ENCODE results near the gene ATP5F1E.

Gene ATP5F1E

DNA sequence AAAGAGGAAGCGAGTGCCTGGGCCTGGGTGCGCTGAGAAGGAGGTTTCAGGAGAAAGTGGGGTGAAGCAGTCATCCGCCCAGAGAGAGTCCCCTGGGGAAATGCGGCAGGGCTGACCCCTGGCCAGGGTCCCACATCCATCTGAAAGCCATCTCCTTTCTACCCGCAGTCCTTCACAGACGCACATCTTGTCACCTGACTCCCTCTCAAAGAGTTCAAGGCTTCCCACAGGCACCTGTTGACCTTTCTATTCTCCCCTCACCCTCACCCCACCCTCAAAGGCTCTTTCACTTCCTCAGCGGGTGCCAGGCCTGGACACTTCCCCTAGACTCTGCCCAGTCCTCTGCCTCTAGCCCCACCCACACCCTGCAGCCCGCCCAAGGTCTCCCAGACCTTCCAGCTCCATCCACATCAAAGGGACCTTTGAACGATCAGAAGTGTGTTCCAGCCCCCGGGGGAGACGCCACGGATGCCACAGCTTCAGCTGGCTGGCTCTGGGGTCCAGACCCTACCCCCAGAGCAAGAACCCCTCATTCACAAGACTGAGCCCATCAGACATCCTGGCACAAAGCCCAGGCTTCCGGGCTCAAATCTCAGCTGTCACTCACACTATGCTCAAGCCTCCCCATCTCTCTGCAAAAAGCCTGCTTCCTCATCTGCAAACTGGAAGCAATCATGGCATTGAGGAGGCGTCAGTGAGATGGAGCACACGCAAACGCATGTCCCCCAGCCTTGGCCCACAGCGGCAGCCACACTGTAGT, 27.2 kb downstream of the ATP5F1E start:
- DNase-seq, result no peak

- DNase-seq, result no peak
These were observed 27.7 kb downstream of the ATP5F1E start for GRCh38 chr20:59004493-59004762.

GRCh38 chr20:59003836-59004492, 28.2 kb downstream of the ATP5F1E start:
- no peak for DNase-seq

DNA sequence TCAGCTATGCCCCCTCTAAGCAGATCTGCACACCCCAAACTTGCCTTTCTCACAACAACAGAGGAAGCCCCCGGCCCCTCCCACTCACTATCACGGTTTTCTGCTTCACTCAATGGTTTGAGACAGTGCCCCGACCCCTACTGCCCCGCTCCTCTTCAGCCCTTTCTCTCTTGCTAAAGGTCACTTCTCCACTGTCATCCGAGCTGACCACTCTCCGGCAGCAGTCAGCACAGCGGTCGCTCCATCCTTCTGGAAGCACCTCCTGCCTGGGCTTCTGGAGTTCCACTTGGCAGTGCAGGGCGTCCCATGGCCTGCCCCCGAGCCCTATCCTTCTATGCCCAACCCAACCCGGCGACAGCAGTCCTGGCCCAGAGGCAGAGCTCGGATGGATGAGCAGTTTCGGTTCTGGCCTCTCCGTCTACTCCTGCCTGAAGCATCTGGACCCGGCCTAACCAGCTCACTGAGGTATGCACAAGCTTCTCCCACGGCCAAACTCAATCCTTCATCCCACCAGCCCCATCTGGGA, 29.2 kb downstream of the ATP5F1E start:
- DNase-seq, result no peak

- DNase-seq, result no peak
These were observed 29.7 kb downstream of the ATP5F1E start for GRCh38 chr20:59002388-59002787.

GRCh38 chr20:59001449-59002171, 30.5 kb downstream of the ATP5F1E start:
- no peak for DNase-seq

- DNase-seq, result no peak
These were observed 31.1 kb downstream of the ATP5F1E start for GRCh38 chr20:59001068-59001448.

GRCh38 chr20:59000326-59000725, 31.8 kb downstream of the ATP5F1E start:
- DNase-seq, result no peak

DNA sequence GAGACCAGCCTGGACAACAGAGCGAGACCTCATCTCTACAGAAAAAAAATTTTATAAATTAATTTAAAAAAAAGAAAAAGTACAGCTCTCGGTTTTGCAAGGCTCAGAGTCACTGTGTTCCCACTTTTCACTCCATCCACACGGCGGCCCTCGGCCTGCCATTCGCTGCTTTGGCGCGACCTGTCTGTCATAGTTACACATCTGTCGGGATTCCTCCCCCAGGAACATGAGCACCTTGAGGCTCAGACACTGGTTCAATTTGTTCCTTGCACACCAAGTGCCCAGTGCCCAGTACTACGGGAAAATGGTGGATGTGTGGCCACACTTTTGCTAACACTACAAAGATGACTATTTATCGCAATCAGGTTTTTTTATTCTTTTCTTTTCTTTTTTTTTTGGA, 33.5 kb downstream of the ATP5F1E start:
- DNase-seq, result no peak

DNA sequence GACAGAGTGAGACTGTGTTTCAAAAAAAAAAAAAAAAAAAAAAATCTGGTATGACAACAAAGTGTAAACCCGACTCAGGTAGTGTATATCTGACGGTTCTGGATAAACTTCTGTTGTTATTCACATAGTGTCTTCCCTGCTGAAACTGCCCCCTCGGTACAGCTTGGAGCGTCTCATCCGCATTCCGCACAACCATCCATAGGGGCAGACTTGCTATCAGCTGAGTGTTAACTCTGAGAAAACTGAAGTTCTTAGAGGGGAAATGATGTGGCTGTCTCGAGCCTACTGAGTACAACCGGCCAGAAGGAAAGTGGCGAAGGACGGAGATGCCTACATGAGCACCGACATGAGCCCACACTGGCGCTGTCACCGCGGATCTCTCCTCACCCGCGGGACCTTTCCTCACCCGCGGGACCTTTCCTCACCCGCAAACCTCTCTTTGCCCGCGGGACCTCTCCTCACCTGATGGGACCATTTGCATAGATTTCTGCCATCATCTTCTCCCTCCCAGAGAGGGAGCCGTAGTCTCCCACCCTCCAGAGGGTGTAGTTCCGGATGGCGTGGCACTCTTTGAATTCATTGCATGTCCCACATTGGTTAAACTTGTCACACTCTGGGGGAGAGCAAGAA, 34.9 kb downstream of the ATP5F1E start:
- no peak for DNase-seq

DNA sequence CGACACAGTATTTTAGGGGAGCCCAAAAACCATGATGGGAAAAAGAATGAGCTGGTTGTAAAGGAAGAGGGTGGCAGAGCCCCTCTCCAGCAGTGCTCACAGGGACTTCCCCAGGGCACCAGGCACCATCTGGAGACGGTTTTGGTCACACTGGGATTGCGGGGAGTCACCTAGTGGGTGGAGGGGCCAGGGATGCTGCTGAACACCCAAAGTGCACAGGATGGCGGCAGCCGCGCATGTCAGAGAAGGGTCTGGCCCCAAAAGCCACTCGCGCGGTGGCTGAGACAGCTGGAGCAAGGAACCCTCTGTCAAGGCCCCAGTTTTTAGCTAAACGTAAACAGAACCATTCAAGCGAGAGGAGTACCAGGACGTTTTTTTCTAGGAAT, 35.9 kb downstream of the ATP5F1E start:
- DNase-seq, result no peak

DNA sequence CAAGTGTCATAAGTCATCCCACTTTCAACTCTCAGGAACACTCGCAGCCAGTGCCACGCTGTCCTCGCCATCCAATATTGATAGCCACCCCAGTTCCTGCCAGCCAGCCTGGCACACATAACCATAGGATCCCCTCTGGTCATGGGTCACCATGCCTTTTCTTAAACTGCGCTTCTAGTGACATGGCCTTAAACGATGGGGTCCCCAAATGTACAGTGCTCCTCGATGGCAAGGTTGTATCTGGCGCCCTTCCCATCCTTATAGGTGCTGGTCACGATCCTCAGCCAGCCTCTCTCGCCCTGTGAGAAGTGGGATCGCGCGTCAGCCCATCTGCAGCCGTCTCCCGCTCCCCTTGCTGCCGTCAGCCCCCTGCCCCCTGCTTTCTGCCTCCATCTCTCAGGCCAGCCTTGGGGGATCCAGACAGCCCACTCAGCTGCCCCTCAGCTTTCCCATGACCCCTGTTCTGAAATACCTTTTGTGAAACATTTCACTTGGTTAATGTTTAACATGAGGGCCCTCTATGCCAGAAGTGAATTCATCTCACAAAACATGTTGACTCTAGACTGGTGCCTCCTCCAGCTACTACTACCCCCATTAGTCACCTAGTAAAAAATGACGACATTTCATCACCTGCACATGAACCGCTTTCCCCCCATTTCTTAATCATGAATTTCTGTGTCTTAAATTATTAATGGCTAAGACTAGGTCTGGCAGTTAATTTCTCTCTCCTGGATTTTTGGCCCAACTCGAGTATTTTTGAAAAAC, 36.5 kb downstream of the ATP5F1E start:
- DNase-seq, result no peak

DNA sequence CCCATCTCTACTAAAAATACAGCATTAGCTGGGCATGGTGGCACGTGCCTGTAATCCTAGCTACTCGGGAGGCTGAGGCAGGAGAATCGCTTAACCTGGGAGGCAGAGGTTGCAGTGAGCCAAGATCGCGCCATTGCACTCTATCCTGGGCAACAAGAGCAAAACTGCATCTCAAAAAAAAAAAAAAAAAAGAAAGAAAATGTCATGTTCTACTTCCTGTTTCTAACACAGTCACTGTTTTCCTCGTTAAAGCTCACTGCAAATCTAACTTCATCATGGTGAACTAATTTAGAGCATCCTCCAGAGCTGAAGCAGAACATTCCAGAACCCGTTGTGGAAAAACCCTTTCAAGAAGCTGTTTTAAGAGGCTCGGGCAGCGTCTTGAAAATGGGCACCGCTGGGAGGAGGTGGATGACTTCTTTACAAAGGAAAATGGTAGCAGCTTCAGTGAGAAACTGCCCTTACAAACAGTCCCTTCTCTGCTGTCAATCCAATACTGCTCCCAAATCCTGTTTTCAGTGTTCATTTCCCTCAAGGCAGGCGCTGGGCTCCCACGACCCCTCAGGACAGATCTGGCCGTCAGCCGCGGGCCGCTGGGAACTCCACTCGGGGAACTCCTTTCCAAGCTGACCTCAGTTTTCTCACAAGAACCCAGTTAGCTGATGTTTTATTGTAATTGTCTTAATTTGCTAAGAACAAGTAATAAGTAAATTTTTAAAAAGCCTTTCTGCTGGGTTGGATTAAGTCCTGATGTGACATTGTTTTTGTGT, 37.6 kb downstream of the ATP5F1E start:
- no peak for DNase-seq

- DNase-seq, result no peak
These were observed 38.5 kb downstream of the ATP5F1E start for GRCh38 chr20:58993332-58994248.

DNA sequence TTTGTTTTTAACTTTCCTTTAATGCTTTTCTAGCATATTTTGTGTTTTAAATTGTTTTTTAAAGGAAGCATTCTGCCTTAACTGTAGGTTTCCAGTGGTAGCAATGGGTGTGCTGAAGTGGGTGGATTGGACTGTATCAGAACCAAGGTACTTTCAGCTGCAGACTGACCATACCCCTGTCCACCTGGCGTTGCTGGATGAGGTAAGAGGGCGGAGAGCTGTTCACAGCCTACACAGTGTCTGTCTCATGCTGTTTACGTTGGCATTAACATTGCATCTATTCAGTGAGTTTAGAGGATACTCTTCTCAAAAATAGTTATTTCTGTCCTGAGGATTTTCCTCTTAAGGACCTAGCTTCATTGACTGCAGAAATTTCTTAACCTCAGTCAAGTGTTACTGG, 39.2 kb downstream of the ATP5F1E start:
- DNase-seq, result no peak

DNA sequence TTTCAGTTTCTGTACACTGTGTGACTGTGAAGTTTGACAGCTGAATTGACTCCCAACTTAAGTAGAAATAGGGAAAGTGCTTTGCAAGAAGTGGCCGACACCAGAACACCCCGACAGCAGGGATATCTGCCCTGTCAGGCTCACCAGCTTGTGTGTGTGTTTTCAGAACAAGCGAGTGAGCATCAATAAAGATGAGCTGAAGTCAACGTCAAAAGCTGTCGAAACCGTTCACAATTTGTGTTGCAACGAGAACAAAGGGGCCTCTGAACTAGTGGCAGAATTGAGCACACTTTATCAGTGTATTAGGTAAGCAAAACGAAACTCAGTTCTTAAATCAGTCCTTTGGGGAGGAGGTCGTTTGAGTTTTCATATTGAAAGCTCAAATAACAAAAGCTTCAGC, 40.4 kb downstream of the ATP5F1E start:
- DNase-seq, result no peak

DNA sequence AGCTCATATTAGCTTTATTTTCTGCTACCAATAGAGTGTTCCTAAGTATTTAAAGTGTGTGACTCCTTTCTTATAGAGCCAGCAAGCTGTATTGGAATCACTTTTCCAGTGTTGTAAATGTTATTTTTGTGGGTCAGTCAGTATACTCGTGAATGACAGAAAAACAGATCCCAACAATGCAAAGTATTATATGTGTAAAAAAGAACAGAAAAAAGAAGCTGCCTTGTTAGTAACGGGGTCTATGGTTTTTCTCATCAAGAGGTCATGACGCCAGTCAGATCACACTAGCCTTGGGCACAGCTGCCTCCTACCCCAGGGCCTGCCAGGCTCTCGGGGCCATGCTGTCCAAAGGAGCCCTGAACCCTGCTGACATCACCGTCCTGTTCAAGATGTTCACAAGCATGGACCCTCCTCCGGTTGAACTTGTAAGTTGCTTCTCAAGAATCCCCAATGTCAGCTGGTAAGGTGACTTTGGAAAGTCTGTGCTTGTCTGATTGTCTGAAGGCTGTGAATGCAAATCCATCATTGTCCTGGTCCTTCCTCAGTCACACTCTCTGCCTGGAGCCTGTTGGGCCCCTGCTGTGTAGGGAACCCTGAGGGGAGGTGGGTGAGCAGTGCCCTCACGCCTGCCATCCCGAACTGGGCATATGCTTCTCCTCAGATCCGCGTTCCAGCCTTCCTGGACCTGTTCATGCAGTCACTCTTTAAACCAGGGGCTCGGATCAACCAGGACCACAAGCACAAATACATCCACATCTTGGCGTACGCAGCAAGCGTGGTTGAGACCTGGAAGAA, 41.3 kb downstream of the ATP5F1E start:
- no peak for DNase-seq

DNA sequence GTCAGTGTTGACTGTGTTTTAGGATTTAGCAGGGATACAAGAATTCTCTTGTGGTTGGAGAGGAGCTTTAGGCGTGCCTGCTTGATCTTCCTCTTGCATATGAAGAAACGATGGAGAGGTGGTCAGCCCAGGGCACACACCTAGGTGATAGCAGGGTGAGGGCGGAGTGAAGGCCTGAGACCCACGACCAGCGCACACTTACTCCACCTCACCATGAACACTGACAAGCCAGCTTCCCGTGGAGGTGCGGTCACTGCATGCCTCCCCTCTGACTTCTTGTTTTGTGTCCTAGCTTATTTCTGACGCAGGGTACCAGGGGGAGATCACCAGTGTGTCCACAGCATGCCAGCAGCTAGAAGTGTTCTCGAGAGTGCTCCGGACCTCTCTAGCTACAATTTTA, 42.9 kb downstream of the ATP5F1E start:
- DNase-seq, result no peak

GRCh38 chr20:58988565-58988882, 43.6 kb downstream of the ATP5F1E start:
- no peak for DNase-seq
